Measurements from ENCODE around the gene VPS16. TPM values are rescaled to one million over a fixed set of nuclear protein-coding genes. Genes with fewer than 3 reads are reported as not detected.
"Not testable (repeated sequence)": the region's sequence is repeated elsewhere in the genome, so short reads cannot be mapped to it uniquely, and the experiment has no call there.

VPS16 gene
- total RNA-seq, 1 experiment from 2014 or later, result 16.3 TPM

DNA sequence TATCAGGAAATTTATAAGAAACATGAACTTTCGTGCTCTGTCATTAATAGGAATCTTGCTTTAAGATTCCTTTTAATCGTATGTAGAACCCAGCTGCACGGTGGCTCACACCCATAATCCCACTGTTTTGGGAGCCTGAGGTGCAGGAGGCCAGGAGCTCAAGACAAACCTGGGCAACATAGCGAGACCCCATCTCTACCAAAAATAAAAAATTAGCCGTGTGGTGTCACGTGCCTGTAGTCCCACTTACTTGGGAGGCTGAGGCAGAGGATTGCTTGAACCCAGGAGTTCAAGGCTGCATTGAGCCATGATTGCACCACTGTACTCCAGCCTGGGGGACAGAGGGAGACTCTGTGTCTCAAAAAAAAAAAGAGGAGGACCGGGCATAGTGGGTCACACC is 40.1 kb downstream of the VPS16 start:
- Histone ChIP-seq H3K4me3 (no peak overlapping the region), H3K36me3 (no peaks in the 10 kb centered on the region), H3K27me3 (no peaks in the 10 kb centered on the region), H3K4me1 (no peaks in the 10 kb centered on the region), H3K9me3 (replicated peaks) (no peaks in the 10 kb centered on the region), H3K27ac (no peak overlapping the region)
- DNase-seq, result no peak

DNA sequence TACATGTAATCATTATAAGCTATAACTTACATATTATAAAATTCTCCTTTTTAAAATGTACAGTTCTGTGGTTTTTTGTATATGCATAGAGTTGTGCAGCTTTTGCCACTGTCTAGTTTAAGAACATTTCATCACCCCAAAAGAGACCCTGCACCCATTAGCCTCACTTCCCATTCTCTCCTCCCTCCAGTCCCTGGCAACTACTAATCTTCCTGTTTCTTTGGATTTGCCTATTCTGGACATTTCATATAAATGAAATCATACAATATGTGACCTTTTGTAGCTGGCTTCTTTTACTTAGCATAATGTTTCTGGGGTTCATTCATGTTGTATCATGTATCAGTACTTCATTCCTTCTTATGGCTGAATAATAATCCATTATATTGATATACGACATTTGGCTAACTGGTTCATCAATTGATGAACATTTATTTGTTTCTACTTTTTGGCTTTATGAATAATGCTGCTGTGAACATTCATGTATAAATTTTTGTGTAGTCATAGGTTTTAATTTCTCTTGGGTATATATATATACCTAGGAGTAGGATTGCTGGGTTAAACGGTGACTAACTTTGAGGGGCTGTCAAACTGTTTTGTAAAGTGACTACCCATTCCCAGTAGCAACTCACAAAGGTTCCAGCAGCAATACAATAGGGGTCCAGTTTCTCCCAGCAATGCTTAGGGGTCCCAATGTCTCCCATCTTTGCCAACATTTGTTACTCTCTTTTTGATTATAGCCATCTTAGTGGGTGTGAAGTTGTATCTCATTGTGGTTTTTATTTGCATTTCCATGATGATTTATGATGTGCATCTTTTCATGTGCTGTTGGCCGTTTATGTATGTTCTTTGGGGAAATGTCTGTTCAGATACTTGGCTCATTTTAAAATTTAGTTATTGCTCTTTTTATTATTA is 43.4 kb downstream of the VPS16 start:
- DNase-seq, result no peak
- H3K9me3 ChIP-seq (replicated peaks), result no peaks in the 10 kb centered on the region
- no peaks in the 10 kb centered on the region for H3K4me1 ChIP-seq
- no peak overlapping the region for H3K27ac ChIP-seq
- H3K36me3 ChIP-seq, result no peaks in the 10 kb centered on the region
- no peaks in the 10 kb centered on the region for H3K27me3 ChIP-seq
- no peak overlapping the region for H3K4me3 ChIP-seq

DNA sequence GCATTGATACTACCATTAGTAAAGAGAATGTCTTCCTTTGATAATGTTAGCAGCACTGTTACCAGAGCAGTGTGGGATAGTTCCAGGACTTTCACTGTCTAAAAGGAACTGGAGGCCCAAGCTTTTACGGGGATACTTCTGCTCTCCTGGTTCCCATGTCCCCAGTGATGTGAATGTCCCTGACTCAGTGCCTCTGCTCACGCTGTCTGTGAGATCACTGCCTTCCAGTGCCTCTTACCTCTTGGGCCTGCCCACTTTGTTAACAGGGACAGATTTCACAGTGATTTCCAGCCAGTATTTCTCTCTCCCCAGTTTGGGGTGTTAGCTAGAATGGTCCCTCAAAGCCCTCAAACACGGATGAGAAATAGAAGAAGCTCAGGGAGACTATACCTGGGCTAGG is 47.2 kb downstream of the VPS16 start:
- Histone ChIP-seq H3K4me1 (no peaks in the 10 kb centered on the region), H3K27ac (no peak overlapping the region), H3K4me3 (no peak overlapping the region), H3K36me3 (no peaks in the 10 kb centered on the region), H3K27me3 (no peaks in the 10 kb centered on the region), H3K9me3 (replicated peaks) (no peaks in the 10 kb centered on the region)
- no peak for DNase-seq

DNA sequence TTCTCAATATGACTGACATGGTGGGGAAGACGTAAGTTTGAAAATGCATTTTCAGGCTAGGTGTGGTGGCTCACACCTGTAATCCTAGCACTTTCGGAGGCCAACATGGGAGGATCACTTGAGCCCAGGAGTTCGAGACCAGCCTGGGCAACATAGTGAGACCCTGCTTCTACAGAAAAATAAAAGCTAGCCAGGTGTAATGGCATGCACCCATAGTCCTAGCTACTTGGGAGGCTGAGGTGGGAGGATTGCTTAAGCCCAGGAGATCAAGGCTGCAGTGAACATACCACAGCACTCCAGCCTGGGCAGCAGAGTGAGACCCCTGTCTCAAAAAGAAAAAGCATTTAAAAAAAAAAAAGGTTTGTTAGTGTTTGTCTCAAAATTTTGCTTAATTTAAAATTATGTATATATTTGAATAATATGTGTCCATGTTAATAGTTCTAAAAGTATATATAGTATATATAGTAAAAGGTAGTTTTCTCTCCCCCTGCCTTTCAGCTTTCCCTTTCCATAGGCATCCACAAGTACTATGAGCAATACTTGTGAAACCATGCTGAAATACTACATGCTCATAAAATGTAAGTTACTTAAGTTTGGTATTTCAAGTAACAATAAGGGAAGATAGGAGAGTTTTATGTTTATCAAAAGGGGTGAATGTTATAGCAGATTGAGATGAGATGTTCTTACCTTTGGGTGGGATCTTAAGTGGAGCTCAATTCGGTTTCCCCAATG is 47.8 kb downstream of the VPS16 start:
- no peaks in the 10 kb centered on the region for H3K9me3 ChIP-seq (replicated peaks)
- DNase-seq, result no peak
- no peak overlapping the region for H3K4me3 ChIP-seq
- H3K27ac ChIP-seq, result no peak overlapping the region
- no peaks in the 10 kb centered on the region for H3K4me1 ChIP-seq
- no peaks in the 10 kb centered on the region for H3K36me3 ChIP-seq
- no peaks in the 10 kb centered on the region for H3K27me3 ChIP-seq

DNA sequence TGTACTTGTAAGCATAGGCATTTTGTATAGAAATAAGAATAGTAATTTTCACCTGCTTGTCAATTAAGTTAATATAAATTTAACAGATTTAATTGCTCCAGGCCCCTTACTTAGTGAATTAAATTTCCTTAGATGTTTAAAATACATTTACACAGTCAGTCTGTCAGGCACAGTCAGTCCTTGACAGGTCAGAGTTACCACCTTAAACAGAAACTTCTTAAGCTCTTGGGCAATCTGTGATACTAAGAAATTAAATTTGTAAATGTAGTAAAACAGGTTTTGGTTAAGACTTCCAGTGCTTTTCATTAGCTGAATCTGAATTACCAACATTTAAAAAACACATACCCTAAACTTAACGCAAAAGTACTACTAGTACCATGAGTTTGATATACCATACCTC is 48.7 kb downstream of the VPS16 start:
- no peaks in the 10 kb centered on the region; the same call in 1 of the 2 replicates for H3K36me3 ChIP-seq
- no peaks in the 10 kb centered on the region for H3K4me1 ChIP-seq
- no peaks in the 10 kb centered on the region for H3K9me3 ChIP-seq (replicated peaks)
- no peak overlapping the region for H3K4me3 ChIP-seq
- H3K27ac ChIP-seq, result no peak overlapping the region
- DNase-seq, result no peak
- no peaks in the 10 kb centered on the region for H3K27me3 ChIP-seq

DNA sequence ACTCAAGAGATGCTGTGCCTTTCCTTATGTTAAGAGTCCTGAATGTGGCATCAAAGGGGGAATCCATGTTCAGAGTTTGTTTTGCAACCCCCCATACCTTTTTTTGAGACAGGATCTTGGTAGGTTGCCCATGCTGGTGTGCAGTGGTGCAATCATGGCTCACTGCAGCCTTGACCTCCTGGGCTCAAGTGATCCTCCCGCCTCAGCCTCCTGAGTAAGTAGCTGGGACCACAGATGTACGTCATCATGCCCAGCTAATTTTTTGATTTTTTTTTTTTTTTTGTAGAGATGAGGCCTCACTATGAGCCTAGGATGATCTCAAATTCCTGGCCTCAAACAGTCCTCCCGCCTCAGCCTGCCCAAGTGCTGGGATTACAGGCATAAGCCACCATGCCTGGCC is 49.3 kb downstream of the VPS16 start:
- Histone ChIP-seq H3K9me3 (replicated peaks) (no peaks in the 10 kb centered on the region), H3K36me3 (no peaks in the 10 kb centered on the region; the same call in 1 of the 2 replicates), H3K4me3 (no peak overlapping the region), H3K27me3 (no peaks in the 10 kb centered on the region), H3K4me1 (no peaks in the 10 kb centered on the region), H3K27ac (no peak overlapping the region)
- no peak for DNase-seq

DNA sequence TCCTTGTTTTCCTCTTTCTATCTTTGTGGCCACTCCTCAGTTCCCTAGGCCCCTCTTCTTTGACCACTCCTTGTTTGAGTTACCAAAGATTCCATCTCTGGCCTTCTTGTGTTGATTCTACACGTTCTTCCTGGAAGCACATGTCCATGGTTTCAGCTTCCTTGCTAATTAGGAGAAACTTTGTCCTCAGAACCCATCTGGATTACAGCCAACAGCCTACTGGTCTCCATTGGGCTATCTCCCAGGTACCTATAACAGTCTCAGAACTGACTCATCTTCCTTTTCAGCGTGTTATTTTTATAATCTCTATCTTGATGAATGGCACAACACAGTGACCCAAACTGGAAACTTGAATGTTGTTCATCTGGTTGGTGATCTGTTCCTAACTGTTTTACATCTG is 50.2 kb downstream of the VPS16 start:
- no peak for DNase-seq
- H3K4me3 ChIP-seq, result no peak overlapping the region
- H3K4me1 ChIP-seq, result no peaks in the 10 kb centered on the region

DNA sequence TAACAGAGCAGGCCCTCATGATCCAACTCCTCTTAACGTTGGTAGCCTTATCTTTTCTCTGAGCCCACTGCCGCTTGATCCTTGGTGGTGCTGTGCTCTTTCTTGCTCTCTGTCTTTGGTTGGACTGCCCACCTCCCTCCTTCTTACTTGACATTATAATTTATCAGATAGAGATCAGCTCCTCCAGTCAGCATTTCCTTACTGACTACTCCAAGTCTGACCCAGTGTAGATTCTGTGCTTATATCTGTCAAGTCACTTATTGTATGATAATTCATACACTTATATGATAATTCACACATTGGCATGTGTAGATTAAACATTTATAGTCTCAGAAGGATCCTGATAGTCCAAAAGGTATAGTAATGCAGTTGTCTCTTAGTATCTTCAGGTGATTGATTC is 50.8 kb downstream of the VPS16 start:
- Histone ChIP-seq H3K9me3 (replicated peaks) (no peaks in the 10 kb centered on the region), H3K36me3 (no peaks in the 10 kb centered on the region; the same call in 1 of the 2 replicates), H3K4me3 (no peak overlapping the region), H3K27me3 (no peaks in the 10 kb centered on the region), H3K4me1 (no peaks in the 10 kb centered on the region), H3K27ac (no peak overlapping the region)
- DNase-seq, result no peak

More for the DNA sequence above, 50.2 kb downstream of the VPS16 start:
- Histone ChIP-seq H3K27ac (no peak overlapping the region), H3K36me3 (no peaks in the 10 kb centered on the region; the same call in 1 of the 2 replicates), H3K27me3 (no peaks in the 10 kb centered on the region), H3K9me3 (replicated peaks) (no peaks in the 10 kb centered on the region)

DNA sequence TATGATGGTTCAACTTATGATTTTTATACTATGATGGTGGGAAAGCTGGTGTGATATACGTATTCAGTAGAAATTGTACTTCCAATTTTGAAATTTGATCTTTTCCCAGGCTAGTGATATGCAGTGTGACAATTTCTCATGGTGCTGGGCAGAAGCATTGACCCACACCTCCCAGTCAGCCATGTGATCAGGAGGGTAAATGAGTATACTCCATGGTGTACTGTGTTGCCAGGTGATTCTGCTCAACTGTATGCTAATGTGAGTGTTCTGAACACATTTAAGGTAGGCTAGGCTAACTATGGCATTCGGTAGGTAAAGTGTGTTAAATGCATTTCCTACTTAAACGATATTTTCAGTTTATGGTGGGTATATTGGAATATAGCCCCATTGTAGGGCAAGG is 51.8 kb downstream of the VPS16 start:
- no peak for DNase-seq
- no peak overlapping the region for H3K4me3 ChIP-seq
- no peaks in the 10 kb centered on the region for H3K9me3 ChIP-seq (replicated peaks)
- no peak overlapping the region for H3K27ac ChIP-seq
- no peaks in the 10 kb centered on the region for H3K4me1 ChIP-seq
- H3K36me3 ChIP-seq, result no peaks in the 10 kb centered on the region; the same call in 1 of the 2 replicates
- no peaks in the 10 kb centered on the region for H3K27me3 ChIP-seq

DNA sequence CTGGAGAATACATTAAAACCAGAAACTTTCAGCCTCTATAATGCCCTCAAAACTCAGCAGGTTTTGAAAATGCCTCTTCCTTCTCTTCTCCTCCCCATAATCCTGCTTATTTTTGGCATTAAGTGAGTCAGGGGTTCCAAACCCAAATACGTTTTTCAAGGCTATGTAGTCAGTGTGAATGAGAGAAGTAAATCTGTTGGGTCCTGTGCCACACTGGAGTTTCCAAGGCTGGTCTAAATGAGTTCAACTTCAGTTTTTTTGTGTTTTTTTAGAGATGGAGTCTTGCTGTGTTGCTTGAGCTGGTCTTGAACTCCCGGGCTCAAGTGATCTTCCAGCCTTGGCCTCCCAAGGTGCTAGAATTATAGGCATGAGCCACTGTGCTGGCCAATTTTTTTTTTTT is 53.7 kb downstream of the VPS16 start:
- no peaks in the 10 kb centered on the region; the same call in 1 of the 2 replicates for H3K36me3 ChIP-seq
- H3K9me3 ChIP-seq (replicated peaks), result no peaks in the 10 kb centered on the region
- no peaks in the 10 kb centered on the region for H3K4me1 ChIP-seq
- H3K27me3 ChIP-seq, result no peaks in the 10 kb centered on the region
- no peak overlapping the region for H3K27ac ChIP-seq
- H3K4me3 ChIP-seq, result no peak overlapping the region
- no peak for DNase-seq

DNA sequence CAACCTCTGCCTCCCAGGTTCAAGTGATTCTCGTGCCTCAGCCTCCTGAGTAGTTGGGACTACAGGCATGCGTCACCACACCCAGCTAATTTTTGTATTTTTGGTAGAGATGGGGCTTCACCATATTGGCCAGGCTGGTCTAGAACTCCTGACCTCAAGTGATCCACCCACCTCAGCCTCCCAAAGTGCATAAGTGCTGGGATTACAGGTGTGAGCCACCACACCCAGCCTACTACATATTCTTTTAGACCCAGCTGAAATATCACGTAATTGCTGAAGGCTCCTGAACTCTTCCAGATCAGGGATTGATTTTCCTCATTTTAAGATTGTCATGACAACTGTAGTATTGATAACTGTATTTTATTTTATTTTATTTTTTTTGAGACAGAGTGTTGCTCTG is 54.6 kb downstream of the VPS16 start:
- not testable (repeated sequence) for DNase-seq; H3K27ac ChIP-seq; H3K4me1 ChIP-seq; H3K9me3 ChIP-seq (replicated peaks); H3K36me3 ChIP-seq; H3K4me3 ChIP-seq; H3K27me3 ChIP-seq

DNA sequence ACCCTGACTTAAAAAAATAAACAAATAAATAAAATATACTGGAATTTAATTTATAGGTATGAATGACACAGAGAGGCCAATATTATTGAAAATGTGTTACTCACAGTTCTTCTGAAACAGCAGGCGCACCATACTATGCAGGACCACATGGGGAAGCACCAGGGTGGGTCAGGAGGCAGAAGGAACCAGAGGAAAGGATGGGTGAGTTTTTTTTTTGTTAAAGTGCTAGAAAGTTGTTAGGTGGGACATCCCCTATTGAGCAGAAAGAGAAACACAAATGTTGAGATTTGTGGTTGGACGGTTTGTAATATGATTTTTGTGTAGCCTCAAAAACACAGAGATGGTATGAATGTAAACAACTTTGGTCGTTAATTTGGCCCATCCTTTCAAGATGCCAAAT is 58.7 kb downstream of the VPS16 start:
- H3K4me1 ChIP-seq, result no peaks in the 10 kb centered on the region
- H3K27ac ChIP-seq, result no peak overlapping the region
- H3K36me3 ChIP-seq, result peaks cover 3% of the 10 kb centered on the region; the same call in 1 of the 2 replicates
- H3K4me3 ChIP-seq, result no peak overlapping the region
- no peak for DNase-seq
- H3K27me3 ChIP-seq, result no peaks in the 10 kb centered on the region
- no peaks in the 10 kb centered on the region for H3K9me3 ChIP-seq (replicated peaks)

DNA sequence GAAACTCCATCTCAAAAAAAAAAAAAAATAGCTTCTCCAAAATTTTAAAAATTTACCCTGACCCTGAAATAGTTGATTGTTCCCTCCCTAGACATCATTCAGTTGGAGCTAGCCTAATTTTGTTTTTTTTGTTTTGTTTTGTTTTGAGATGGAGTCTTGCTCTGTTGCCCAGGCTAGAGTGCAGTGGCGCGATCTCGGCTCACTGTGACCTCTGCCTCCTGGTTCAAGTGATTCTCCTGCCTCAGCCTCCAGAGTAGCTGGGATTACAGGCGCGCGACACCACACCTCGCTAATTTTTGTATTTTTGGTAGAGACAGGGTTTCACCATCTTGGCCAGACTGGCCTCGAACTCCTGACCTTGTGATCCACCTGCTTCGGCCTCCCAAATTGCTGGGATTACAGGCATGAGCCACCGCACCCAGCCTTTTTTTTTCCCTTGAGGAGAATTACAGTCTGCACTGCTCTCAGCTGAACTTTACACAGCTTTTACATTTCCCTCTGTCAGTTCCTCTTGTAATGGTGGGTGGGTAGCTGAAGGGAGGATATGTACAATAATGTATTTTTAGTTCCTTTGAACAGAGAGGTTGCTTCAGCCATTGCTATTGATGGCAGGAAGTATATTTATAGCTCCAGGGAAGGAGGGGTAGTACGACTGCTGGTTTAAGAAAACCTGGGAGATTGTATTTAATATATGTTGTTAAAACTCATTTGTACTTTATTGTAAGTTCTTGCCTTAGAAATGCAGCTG is 60.5 kb downstream of the VPS16 start:
- DNase-seq, result no peak
- Histone ChIP-seq H3K27ac (no peak overlapping the region), H3K4me3 (no peak overlapping the region), H3K9me3 (replicated peaks) (no peaks in the 10 kb centered on the region), H3K36me3 (peaks cover 3% of the 10 kb centered on the region; the same call in 1 of the 2 replicates), H3K27me3 (no peaks in the 10 kb centered on the region), H3K4me1 (no peaks in the 10 kb centered on the region)

DNA sequence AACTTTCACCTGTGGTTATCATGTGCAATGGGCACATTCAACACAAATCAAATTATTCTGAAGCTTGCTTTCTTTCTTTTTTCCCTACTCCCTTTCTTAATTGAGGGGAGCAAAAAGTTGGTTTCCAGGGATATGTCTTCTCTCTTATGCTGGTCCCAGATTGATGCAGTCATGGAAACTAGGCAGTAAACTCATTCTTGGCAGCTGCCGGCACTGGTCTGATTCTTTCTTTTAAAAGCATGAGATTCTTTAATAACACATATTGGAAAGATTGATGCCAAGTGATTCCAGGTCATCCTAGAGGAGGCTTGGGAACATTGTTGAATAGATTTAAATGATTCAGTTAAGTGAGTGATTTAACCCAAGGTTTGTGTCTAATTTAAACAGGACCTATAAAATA is 61.7 kb downstream of the VPS16 start:
- Histone ChIP-seq H3K4me3 (no peak overlapping the region), H3K27me3 (no peaks in the 10 kb centered on the region), H3K27ac (no peak overlapping the region), H3K36me3 (peaks cover 3% of the 10 kb centered on the region; the same call in 1 of the 2 replicates), H3K9me3 (replicated peaks) (no peaks in the 10 kb centered on the region), H3K4me1 (no peaks in the 10 kb centered on the region)
- no peak for DNase-seq

DNA sequence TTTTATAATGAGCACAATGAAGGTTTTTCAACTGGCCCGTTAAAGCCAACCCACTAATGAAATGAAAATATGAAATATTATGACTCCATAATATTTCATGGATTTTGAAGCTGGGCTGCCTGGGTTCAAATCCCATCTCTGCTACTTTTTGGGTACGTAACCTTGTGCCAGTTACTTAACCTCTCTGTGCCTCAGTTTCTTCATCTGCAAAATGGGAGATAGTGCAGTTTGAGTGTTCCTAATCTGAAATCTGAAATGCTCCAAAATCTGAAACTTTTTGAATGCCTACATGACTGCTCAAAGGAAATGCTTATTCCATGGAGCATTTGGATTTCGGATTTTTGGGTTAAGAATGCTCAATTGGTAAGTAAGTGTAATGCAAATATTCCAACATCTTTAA is 62.3 kb downstream of the VPS16 start:
- DNase-seq, result no peak
- Histone ChIP-seq H3K4me1 (no peaks in the 10 kb centered on the region), H3K27ac (no peak overlapping the region)

More for the DNA sequence above, 62.3 kb downstream of the VPS16 start:
- Histone ChIP-seq H3K27me3 (no peaks in the 10 kb centered on the region), H3K9me3 (replicated peaks) (no peaks in the 10 kb centered on the region), H3K4me3 (no peak overlapping the region), H3K36me3 (peaks cover 3% of the 10 kb centered on the region; the same call in 1 of the 2 replicates)

Data from SJCRH30 (cell line).